HG02938 (cell line): Measurements from ENCODE around the gene LRRIQ4.
A peak's percentile ranks its signal among the peaks of the same experiment; 100 is the strongest.

ENCODE experiments used
- ATAC-seq: cut with Tn5 transposase; IDR thresholded peaks from one replicate; pipeline ENCODE4 v1.9.1; 2021; ENCODE audit warnings: mild to moderate bottlenecking, moderate library complexity; ENCODE audit not compliant: unreplicated experiment

The LRRIQ4 gene

DNA sequence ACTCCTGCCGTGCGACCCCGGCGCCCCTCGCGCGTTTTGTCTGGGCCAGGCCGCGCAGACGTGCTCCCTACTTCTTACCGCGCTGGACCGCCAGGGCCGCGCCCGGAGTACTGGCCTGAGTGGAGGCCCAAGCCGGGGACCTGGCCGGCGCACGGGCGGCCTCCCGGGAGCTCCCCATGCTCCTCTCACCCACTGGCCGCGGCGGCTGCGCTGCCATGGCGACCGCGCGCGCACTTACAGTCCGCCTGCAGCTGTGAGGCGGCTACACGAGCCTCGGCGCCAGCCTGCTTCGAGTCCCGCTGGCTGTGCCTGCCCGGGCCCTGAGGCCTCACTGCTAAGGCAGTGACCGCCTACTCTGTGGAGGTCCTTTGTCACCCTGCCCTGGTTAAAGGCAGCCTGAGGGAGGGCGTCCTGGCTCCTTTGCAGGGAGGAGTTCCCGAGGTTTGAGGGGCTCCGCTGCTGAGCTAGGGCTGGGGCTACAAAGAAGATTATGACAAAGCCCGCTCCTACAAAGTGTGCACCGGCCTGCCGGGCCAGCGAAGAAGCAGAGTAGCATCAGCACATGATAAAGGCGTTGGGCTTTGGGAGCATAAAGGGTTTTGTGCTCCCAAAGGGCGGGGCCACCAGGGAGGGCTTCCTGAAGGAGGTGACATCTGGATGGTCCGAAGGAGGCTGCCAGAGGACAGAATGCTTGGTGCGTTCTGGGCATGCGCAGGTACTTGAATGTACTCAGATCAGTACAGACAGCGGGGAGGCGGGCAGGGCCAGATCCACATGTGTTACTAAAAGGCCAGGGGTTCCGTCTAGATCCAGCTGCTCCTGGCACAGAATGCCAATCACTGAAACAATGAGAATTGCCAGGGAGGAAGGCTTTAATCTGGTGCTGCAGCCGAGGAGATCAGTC is at the start of gene LRRIQ4, which contains the start of gene LRRC34:
Gene LRRIQ4 (plus strand): TSS at position 539 of the 904 bp plus-strand sequence. CDS start 9,052 bp downstream, outside the sequence.
Gene LRRC34 (minus strand): TSS at position 573 of the 904 bp plus-strand sequence. CDS start 356 bp downstream, at position 217.
- peak; percentile 50 for ATAC-seq

DNA sequence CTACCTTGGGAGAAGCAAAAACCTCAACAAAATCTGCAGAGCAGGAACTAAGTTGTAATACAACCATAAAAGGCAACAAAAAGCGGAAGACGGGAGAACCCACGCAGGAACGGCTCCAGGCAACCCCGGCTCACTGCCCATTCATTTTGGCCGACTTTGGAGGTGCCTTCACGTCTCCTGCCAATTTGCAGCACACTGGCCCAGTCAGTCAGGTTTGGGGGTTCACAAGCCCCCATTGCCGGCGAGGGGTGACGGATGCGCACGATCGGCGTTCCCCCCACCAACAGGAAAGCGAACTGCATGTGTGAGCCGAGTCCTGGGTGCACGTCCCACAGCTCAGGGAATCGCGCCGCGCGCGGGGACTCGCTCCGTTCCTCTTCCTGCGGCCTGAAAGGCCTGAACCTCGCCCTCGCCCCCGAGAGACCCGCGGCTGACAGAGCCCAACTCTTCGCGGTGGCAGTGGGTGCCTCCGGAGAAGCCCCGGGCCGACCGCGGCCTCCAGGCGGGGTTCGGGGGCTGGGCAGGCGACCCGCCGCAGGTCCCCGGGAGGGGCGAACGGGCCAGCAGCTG is 48.3 kb upstream of the LRRIQ4 start:
- peak; percentile 34 for ATAC-seq

DNA sequence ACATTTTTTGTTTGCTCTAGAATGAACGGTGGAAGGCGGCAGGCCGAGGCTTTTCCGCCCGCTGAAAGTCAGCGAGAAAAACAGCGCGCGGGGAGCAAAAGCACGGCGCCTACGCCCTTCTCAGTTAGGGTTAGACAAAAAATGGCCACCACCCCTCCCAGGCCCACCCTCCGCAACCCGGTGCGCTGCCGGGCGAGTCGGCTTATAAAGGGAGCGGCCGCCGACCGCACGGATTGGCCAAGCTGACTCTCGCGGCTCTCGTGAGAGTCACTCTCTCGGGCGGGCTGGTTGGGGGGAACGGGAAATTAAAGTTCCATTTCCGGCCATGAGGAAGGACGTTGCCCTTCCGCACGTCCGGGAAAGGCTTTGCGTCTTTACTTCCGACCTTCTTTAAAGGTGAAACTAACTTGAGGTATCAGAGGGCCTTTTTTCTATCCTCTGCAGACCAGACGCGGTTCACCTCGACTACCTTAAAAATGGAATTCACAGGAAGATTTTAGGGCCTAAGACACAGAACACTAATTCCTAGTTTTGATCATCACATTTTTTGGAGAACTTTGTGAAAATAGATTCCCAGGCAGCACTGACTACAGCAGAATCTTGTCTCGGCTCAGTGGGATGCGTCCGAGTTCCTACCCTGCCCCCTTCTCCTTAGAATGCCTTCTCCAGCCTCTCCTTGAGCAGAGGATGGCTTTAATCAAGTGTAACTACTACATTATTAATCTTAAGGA is 47.6 kb upstream of the LRRIQ4 start, which contains the start of gene TERC:
Gene TERC (minus strand): TSS at position 179 of the 731 bp plus-strand sequence.
- ATAC-seq: peak; percentile 78

DNA sequence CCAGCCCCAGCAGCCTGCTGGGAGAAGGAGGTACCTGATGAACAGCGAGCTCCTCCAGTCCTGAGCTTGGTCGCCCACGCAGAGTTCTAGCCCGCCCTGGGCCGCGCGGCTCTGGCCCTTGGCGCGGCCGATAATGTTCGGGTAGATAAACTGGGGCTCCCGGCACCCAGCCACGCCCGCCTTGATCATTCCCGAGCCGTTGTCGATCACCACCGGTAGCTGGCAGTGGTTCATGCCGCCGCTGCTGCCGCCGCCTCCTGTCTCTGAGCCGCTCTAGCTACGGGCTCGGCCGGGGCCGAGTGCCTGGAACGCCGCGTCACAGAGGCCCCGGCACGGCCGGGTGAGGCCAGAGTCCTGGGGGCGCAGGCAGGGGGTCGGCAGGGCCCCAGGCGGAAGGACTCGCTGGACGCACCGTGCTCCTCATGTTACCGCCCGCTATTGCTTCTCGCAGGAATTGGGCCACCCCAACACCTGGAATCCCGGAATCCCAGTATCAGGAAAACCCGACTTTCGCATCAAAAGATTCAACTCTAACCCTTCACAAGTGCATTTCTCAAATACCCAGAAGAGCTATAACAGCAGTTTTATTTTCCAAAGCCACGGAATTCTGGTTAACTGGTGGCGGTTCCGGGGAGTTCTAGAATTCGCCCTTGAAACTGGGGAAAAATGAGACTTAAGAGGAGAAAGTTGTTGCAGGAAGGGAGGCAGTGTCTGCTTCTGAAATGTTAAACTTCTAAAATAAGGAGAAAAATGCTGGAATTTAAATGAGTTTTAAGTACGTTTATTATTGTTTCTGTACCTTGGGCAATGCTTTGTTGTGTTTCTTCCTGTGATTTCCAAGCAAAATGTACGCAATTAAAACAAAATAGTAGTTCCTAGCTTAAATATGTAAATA is 43.1 kb upstream of the LRRIQ4 start, which contains the start of gene ACTRT3:
Gene ACTRT3 (minus strand): TSS at position 275 of the 895 bp plus-strand sequence. CDS start 41 bp downstream, at position 234.
- ATAC-seq: peak; percentile 12

DNA sequence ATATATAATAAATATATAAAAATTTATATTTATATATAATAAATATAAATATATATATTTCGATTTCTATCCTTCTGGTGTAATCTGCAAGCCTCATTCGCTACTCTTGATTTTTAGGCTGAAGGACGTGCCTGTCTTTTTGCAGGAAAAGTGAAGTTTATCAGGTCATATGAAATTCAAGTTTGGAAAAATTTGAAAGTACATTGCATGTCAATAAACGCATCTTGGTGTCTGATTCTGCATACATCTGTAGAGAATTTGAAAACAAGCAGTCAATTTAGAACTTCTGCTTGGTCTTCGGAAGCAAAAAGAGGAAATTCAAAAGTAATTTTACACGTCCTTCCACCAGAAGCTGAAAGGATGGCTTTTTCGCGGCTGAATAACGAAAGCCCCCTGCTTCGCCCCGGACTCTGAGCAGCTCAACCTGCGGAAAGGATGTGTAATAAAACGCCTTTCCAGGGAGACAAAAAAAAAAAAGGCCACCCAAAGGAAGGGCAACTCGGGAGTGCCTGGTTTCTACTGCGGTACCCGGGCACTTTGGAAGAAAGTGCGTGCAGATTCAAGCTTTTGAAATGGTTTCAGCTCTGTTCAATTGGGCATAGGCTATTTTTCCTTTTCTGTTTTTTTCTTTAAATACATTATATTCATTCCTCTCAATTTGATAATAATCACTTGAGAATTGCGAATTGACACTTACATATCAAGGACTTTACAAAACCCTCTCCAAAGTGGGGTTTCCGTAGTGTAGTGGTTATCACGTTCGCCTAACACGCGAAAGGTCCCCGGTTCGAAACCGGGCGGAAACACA is 41.0 kb upstream of the LRRIQ4 start:
- ATAC-seq: no peak

DNA sequence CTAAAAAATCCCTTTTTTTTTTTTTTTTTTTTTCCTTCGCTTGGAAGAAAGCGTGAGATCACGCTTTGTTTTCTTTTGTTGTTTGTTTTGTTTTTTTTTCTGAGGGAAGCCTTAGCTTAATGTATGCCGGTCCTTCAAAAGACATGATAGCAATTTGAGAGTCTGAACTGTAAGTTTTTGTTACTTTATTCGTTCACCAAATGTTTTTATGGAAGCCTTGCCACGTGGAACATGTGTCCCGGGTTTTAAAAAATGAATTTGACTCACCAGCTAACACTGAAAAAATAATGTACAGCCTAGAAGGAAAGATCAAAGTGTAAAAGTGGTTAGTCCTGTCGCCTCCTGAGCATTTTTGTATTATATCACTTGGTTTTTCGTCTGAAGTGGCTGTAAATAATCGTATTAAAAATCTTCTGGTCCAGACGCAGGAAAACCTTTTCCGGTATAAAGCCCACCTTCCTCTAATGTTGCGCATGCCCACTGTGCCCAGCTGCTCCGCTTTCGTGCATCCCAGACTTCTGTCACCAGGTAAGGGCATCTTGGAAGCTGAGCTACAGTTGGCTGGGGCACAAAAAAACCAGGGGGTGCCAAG is 40.3 kb upstream of the LRRIQ4 start:
- ATAC-seq: peak; percentile 2

DNA sequence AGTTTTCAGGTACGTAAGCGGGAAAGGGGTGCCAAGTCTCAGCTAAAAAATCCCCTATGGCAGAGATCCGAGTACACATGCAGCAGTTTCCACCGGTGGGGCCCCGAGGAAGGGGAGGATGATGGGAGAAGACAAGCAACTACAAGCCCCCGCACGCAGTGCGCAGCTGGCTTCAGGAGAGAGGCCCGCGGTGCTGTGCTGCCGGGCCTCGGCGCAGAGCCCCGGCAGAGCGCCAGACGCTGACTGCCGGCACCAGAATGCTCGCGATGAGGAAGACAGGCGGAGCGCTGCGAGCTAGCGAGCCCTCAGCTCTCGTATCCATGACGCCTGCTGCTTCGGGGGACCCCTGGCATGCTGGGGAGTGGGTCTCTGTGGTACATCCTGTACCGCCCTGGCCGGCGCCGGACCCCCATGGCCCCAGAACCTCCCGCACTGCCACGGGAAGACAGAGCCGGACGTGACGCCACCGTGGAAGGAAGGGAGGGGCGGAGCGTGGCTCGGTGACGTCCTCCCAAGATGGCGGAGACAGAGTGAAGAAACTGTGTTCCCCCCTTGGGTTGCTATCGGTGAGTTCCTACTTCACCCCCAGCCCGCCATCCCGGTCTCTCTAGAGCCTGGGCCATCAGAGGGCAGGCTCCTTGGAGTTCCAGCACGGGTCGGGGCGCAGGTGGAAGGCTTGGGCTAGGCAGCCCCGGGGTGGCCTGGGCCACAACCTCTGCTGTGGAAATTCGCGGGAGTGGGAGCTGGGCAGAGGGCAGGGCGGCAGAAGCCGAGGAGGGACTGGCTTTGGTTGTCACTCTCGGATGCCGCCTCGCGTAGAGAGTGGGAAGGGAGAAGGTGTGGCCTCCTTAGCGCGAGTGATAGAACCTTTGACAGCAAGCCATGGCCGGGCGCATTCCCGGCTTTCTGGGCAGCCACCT is 39.5 kb upstream of the LRRIQ4 start, which contains the start of gene MYNN:
Gene MYNN (plus strand): TSS at position 500 of the 920 bp plus-strand sequence. CDS start 900 bp downstream, outside the sequence.
- ATAC-seq: peak; percentile 82

DNA sequence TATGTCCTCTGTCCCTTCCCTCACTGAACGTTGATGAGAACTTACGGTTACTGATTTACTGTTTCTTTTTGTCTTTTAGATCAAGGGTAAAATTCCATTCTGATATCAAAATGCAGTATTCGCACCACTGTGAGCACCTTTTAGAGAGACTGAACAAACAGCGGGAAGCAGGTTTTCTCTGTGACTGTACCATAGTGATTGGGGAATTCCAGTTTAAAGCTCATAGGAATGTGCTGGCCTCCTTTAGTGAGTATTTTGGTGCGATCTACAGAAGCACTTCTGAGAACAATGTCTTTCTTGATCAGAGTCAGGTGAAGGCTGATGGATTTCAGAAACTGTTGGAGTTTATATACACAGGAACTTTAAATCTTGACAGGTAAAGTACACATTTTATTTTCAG is 38.5 kb upstream of the LRRIQ4 start:
- ATAC-seq: no peak

DNA sequence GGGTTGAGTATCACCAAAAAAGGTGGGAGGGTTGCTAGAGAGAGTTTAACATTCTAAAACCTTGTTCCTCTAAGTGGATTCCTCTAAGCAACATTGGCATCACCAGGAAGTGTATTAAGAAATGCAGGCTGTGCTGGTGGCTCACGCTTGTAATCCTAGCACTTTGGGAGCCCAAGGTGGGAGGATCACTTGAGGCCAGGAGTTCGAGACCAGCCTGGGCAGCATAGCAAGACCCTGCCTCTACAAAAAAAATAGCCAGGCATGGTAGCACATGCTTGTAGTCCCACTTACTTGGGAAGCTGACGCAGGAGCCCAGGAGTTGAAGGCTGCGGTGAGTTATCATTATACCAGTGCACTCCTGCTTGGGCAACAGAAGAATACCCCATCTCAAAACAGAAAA is 34.8 kb upstream of the LRRIQ4 start:
- no peak for ATAC-seq

DNA sequence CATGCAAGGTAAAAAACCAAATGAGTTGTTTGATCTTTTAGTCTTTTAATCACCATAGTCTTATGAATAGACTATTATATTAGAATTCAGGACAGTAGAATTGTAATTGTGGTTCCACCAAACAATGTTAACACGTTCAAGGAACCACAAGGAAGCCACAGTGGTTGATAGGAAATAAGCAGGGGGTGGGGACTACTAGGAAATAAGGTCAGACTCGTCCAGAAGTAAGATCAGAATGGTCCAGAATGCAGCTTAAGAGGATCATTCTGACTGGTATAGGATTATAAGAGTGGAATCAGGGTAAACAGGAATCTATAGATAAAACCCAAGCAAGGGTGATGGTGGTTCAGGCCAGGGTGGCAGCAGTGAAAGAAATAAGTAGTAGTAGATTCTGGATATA is 31.9 kb upstream of the LRRIQ4 start:
- no peak for ATAC-seq

DNA sequence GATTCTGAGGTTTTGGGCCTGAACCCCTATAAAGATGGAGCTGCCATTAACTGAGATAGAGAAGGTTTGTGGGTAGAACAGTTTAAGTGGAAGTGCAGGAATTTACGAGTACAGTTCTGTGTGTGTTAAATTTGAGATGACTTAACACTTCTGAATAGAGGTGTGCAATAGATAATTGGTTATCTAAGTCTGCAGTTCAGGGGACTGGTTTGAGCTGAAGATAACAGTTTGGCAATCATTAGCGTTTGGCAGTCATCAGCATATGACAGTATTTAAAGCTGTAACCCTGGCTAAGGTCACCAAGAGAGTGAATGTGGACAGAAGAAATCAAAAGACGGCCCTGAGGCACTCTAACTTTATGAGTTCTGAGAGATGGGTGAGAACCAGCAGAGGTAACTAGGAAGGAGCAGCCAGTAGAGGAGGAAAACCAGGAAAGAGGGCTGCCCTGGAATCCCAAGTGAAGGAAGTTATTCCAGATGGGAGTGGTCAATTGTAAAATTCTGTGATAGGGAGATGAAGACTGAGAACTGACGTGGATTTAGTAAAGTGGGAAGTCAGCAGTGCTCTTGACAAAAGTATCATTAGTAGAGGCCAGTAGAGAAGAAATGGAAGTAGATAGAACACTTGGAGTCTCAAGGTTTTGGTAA is 31.3 kb upstream of the LRRIQ4 start:
- no peak for ATAC-seq

DNA sequence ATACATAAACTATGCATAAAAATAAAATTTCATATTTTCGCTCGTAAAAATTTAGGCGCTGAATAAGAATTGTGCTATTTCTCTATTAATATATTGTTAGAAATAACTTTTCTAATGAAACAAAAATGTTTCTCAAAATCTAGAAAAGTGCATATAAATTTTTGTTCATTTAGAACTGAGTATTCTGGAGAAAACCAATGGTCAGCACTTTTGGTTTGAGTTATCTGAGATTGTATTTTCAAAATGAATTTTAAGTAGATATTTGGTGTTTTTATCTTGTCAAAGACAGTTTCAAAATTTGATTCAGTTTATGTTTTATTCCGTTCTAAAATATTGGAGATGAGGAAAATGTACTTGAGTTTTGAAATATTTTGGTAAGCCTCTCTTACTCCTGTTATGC is 25.6 kb upstream of the LRRIQ4 start:
- no peak for ATAC-seq

DNA sequence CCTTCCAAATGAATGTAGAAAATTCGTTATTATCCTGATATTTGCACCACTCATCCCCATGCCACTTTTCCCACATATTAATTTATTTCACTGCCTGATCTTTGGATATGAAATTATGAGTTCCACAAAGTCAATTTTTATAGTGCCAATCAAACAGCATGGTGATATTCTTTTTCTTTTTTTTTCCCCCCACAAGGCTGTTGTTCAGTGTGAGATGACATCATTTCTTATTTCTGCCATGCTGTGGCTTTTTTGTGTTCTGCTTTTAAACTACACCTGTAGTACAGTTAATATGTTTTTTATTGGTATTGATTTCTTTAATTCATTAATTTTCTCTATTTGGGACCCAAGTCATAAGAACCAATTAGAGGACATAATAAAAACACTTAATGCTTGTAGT is 24.9 kb upstream of the LRRIQ4 start:
- ATAC-seq: no peak

DNA sequence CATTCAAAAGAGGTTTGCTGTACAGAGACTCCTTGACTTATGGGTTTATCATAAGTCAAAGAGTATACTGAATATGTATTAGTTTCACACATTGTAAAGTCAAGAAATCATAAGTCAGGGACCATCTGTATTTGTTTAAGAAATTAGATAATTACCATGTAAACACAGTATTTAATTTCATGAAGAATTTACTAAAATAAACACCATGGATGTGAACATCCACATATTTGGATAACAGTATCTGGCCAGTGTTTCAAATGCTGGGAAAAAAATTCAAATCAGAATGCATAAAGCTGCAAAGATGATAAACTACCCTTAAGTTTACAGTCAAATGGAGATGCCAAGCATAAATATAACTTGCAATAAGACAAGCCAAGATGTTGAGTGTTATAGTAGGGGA is 22.5 kb upstream of the LRRIQ4 start:
- no peak for ATAC-seq

DNA sequence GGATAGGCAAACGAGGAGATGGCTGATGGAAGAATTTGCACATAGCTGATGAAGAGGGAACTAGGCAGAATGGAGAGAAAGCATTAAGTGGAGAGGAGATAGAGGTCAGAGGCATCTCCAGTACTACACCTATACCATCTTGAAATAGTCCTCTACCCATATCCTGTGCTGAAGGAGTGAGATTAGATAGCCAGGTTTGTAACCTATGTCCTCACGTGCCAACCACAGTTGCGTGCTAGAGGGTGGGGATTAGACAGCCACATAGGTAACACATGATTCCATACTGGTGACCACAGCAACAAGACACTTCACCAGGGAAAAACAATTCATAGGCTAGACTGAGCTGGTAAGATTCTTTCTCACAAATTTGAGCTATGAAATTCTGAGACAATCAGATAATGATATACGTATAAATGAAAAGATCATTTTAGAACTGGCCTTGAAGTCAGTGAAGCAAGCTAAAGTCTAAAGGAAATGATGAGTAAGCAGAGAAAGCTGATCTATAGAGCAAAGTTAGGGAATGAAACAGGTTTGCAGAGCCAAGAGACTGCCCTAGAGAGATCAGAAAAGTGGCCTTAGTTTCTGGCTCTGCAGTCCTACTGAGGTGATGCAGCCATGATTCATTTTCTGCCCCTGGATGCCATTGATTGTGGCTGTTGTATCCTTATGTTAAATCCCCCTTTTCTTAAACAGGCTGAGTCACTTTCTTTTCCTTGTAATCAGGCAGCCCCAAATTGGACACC is 21.8 kb upstream of the LRRIQ4 start:
- ATAC-seq: no peak

DNA sequence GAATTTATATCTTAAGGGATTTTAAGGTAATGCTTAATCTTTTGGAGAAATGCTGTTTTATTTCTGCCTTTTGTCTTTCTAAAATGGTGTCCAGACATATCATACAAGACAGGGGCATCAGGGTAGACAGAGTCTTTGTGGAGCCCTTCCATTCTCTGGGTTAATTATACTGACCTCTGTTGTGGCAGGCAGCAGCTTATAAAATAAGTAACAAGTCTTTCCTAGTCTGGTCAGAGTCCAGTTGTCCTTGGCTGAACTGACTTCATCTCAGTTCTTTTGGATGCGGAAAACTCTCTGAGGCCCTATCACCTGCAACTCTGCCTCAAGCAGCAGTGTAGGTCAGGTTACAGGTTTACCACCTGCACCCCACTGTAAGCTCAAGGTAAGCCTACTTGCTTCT is 20.3 kb upstream of the LRRIQ4 start:
- ATAC-seq: no peak

DNA sequence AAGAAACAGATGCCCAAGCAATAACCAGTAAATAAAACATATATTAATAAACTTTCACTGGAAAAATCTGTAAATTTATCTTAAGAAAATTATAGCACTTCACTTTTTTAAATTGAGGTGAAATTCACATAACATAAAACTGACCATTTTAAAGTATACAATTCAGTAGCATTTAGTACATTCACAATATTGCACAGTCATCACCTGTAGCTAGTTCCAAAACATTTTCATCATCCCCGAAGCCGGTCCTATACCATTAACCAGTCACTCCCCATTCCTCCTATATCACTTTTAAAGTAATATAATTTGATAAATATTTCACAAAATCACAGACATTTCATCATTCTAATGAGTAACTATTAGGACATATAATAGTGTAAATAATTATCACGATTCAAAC is 8.0 kb upstream of the LRRIQ4 start:
- ATAC-seq: no peak
